Measurements from ENCODE around the gene ZPBP. TPM values are rescaled to one million over a fixed set of nuclear protein-coding genes. Genes with fewer than 3 reads are reported as not detected.

Gene ZPBP
- total RNA-seq, 1 experiment from 2014 or later, result not detected

- no peaks in the 10 kb centered on the region for H4K20me1 ChIP-seq (ENCODE audit: control insufficient read depth, insufficient read depth, insufficient read length)
- no peak overlapping the region for H2BK20ac ChIP-seq (ENCODE audit: low read depth, low read length, poor library complexity, severe bottlenecking)
- H2BK5ac ChIP-seq (ENCODE audit: insufficient read length, low read length), result no peak overlapping the region
- H3K4me1 Mint-ChIP-seq, result no peaks in the 10 kb centered on the region
- no peak for TF ChIP-seq CTCF (conservative IDR thresholded peaks at IDR 0.05)
- no peak overlapping the region for H4K5ac ChIP-seq (ENCODE audit: insufficient read length, low read depth, low read length)
- H2BK12ac ChIP-seq (ENCODE audit: insufficient read length, low read depth, low read length), result no peak overlapping the region
- no peak overlapping the region for H3K9ac ChIP-seq (ENCODE audit: extremely low read depth, insufficient read length, low read length)
- H2BK120ac ChIP-seq (ENCODE audit: low read depth, low read length, poor library complexity, severe bottlenecking), result no peak overlapping the region
- no peaks in the 10 kb centered on the region for H3K9me3 Mint-ChIP-seq
- no peaks in the 10 kb centered on the region for H3K79me2 ChIP-seq (ENCODE audit: insufficient read depth, low read length)
- H3K9me3 ChIP-seq (ENCODE audit: control insufficient read depth, low read depth, low read length), result no peaks in the 10 kb centered on the region
- H3K4ac ChIP-seq (ENCODE audit: low read depth, low read length), result no peak overlapping the region
- no peaks in the 10 kb centered on the region for H3K27me3 ChIP-seq (ENCODE audit: insufficient read depth, low read length)
- H3K27me3 Mint-ChIP-seq (ENCODE audit: low read depth), result no peaks in the 10 kb centered on the region
- H3K4me1 ChIP-seq (ENCODE audit: insufficient read depth, low read length), result no peaks in the 10 kb centered on the region
- no peak overlapping the region for H3K23ac ChIP-seq (ENCODE audit: insufficient read length, low read depth, low read length)
- H3K4me2 ChIP-seq (ENCODE audit: insufficient read depth, insufficient read length, low read length), result no peak overlapping the region
- no peak overlapping the region for H4K8ac ChIP-seq (replicated peaks; ENCODE audit: insufficient read length, low read depth, low read length)
- no peak overlapping the region for H3K27ac Mint-ChIP-seq
- WGBS (ENCODE audit: extremely low coverage, insufficient read length, low lambda C conversion rate), result no CpG with 5 or more reads among the region's 1 CpG
- H2AK5ac ChIP-seq (ENCODE audit: insufficient read length, low read length), result no peak overlapping the region
- H3K79me1 ChIP-seq (ENCODE audit: insufficient read depth, low read depth, low read length, poor library complexity, severe bottlenecking), result no peaks in the 10 kb centered on the region
- H2BK15ac ChIP-seq (ENCODE audit: low read depth, low read length), result no peak overlapping the region
- H3K23me2 ChIP-seq (ENCODE audit: insufficient read length, low read depth, low read length, poor library complexity, severe bottlenecking), result no peaks in the 10 kb centered on the region
- H4K91ac ChIP-seq (ENCODE audit: insufficient read length, low read depth, low read length), result no peak overlapping the region
- no peak overlapping the region for H3K27ac ChIP-seq (ENCODE audit: insufficient read length, low read depth, low read length)
- no peak for DNase-seq
- no peak overlapping the region for H3K56ac ChIP-seq (ENCODE audit: insufficient read length, low read depth, low read length)
- H3K18ac ChIP-seq (ENCODE audit: insufficient read length, low read depth, low read length), result no peak overlapping the region
- H3K14ac ChIP-seq (ENCODE audit: insufficient read depth, low read length), result no peak overlapping the region
- H3K36me3 Mint-ChIP-seq (ENCODE audit: insufficient read depth in 1 of 3, low read depth in 3 of 3), result no peaks in the 10 kb centered on the region
- no peak overlapping the region for H3K4me3 Mint-ChIP-seq
- H3T11ph ChIP-seq (ENCODE audit: low read length), result no peak overlapping the region
- H2AFZ ChIP-seq (ENCODE audit: low read length), result no peak overlapping the region
These were observed 116.8 kb downstream of the ZPBP start for GRCh38 chr7:49976238-49976637.

Data from H9 (cell line).